Lung (tissue), 12 donors: Measurements from ENCODE around the gene IRF5. TPM values are rescaled to one million over a fixed set of nuclear protein-coding genes. Genes with fewer than 3 reads are reported as not detected.
A peak's percentile ranks its signal among the peaks of the same experiment; 100 is the strongest.

Experiments
- ATAC-seq: fragments of 200-7000 bp; cut with Tn5 transposase; one replicate; pipeline ENCODE4 v1.9.1; 2020; ENCODE audit warnings: moderate number of reproducible peaks; ENCODE audit not compliant: insufficient read depth, low FRiP score
- DNase-seq, 3 donors: peaks; one replicate each; pipeline ENCODE4 v3.0.0-alpha.2; 2013 to 2017
- H3K27ac ChIP-seq, 2 donors: one replicate each; pipeline ENCODE4 v1.5.1; 2013; ENCODE audit warnings: mild to moderate bottlenecking in 2 of 2, moderate library complexity in 2 of 2, control low read depth in 1 of 2, inconsistent platforms in 1 of 2, low read depth in 1 of 2, low read length in 1 of 2
- H3K27me3 ChIP-seq, 3 donors: one replicate each; pipeline ENCODE4 v1.5.1; 2013; ENCODE audit warnings: low read length in 2 of 3; ENCODE audit not compliant: control insufficient read depth in 3 of 3, insufficient read depth in 3 of 3
- H3K36me3 ChIP-seq, 4 donors: one replicate each; pipeline ENCODE4 v1.5.1; 2013; ENCODE audit warnings: low read length in 4 of 4, mild to moderate bottlenecking in 1 of 4, moderate library complexity in 1 of 4; ENCODE audit not compliant: control insufficient read depth in 4 of 4, insufficient read depth in 4 of 4
- H3K4me1 ChIP-seq, 5 donors: one replicate each; pipeline ENCODE4 v1.5.1; 2013; ENCODE audit warnings: low read length in 5 of 5, mild to moderate bottlenecking in 2 of 5, moderate library complexity in 1 of 5; ENCODE audit not compliant: control insufficient read depth in 5 of 5, insufficient read depth in 5 of 5
- H3K4me3 ChIP-seq: one replicate; pipeline ENCODE4 v1.5.1; 2013; ENCODE audit warnings: mild to moderate bottlenecking, control low read depth, moderate library complexity
- H3K9ac ChIP-seq, 2 donors: one replicate each; pipeline ENCODE4 v1.5.1; 2013; ENCODE audit warnings: low read length in 2 of 2, control low read depth in 1 of 2; ENCODE audit not compliant: insufficient read depth in 1 of 2
- H3K9me3 ChIP-seq, 4 donors: one replicate each; pipeline ENCODE4 v1.5.1; 2013; ENCODE audit warnings: low read length in 3 of 4, mild to moderate bottlenecking in 1 of 4, moderate library complexity in 1 of 4; ENCODE audit not compliant: control insufficient read depth in 4 of 4, insufficient read depth in 3 of 4
- CTCF ChIP-seq: IDR thresholded peaks from 2 replicates; pipeline ENCODE4 v1.5.1; 2012; ENCODE audit warnings: mild to moderate bottlenecking; ENCODE audit errors: control extremely low read depth, extremely low read depth
- WGBS, 2 donors: extraction: QIAGEN DNeasy Blood & Tissue Kit; methylation state at CpG; one replicate each; pipeline ENCODE4 v1.1.7; 2013; 5-methylcytosine and 5-hydroxymethylcytosine counted together
- polyA plus RNA-seq, 2 donors: library from polyadenylated mRNA; stranded (reverse); fragments of 200-250 nt; gene quantifications; one replicate each; pipeline ENCODE4 v1.2.1, GENCODE V29; 2013
- total RNA-seq, 2 donors: library from RNA; depleted of rRNA in 1 of 2; stranded (reverse); fragments of >200 nt in 1 of 2; gene quantifications; one replicate each; pipeline ENCODE4 v1.2.1, GENCODE V29; 2014 to 2021
- donor health status: control.
- donor health status: control.
- donor health status: Bipolar disorder and iron deficiency.
- donor health status: healthy.
- donor health status: DM: yes; HTN: yes; CAD: no.

IRF5 gene
- total and polyA plus RNA-seq, 4 donors = 6.0 to 34.1 (median 24.2) TPM

GRCh38 chr7:128909625-128910568 lies 27.8 kb upstream of the IRF5 start:
- DNase-seq (peak; percentile 80 to 88 (median 82)), ATAC-seq (no peak)
- H3K27me3 ChIP-seq = peaks cover 5 to 15% (median 7%) of the 10 kb centered on the region in 3 donors

GRCh38 chr7:128910569-128910945 lies 27.2 kb upstream of the IRF5 start, which contains the start of gene KCP:
Gene KCP (minus strand): TSS chr7:128910709. CDS start chr7:128910676, 33 bp downstream.
- no peak within 1 kb of the TSS for H3K27ac ChIP-seq
- peak within 1 kb of the TSS in 1 of 2 donors; percentile 19 for H3K9ac ChIP-seq
- ATAC-seq = no peak
- peaks cover 5 to 20% (median 11%) of the 10 kb centered on the region in 3 donors for H3K27me3 ChIP-seq
- WGBS, 2 donors = 31 to 51% methylated on average over 21 to 34 of the region's 34 CpGs
- DNase-seq = peak; percentile 47 to 54 (median 49)
- peak within 1 kb of the TSS; percentile 3 for H3K4me3 ChIP-seq
- peaks cover 0 to 6% (median 0%) of the 10 kb centered on the region in 4 donors for H3K9me3 ChIP-seq
- H3K36me3 ChIP-seq = no peaks in the 10 kb centered on the region
- H3K4me1 ChIP-seq = peaks cover 0 to 33% (median 2%) of the 10 kb centered on the region in 5 donors
- TF ChIP-seq CTCF = no peak

More at GRCh38 chr7:128909625-128910568, 27.8 kb upstream of the IRF5 start:
- Histone ChIP-seq H3K36me3 (no peaks in the 10 kb centered on the region), H3K27ac (no peak overlapping the region), H3K4me3 (peak overlapping the region; percentile 3), H3K9me3 (peaks cover 0 to 2% (median 0%) of the 10 kb centered on the region in 4 donors), H3K4me1 (peaks cover 0 to 29% (median 2%) of the 10 kb centered on the region in 5 donors), H3K9ac (peak overlapping the region in 1 of 2 donors; percentile 19)
- TF ChIP-seq CTCF = no peak
- WGBS, 2 donors = 16 to 21% methylated on average over 34 to 42 of the region's 42 CpGs

- DNase-seq (peak; percentile 86 to 92 (median 91)), ATAC-seq (no peak)
- Histone ChIP-seq H3K4me3 (no peak overlapping the region), H3K9me3 (peaks cover 0 to 10% (median 0%) of the 10 kb centered on the region in 4 donors), H3K4me1 (peaks cover 0 to 33% (median 2%) of the 10 kb centered on the region in 5 donors), H3K27ac (no peak overlapping the region), H3K36me3 (no peaks in the 10 kb centered on the region), H3K9ac (no peak overlapping the region), H3K27me3 (peaks cover 5 to 28% (median 15%) of the 10 kb centered on the region in 3 donors)
- no peak for TF ChIP-seq CTCF
- 61 to 67% methylated on average over 8 of the region's 8 CpGs for WGBS, 2 donors
These were observed 26.2 kb upstream of the IRF5 start for GRCh38 chr7:128911423-128912031.
